ENCODE results near the gene TMUB2. TPM values are rescaled to one million over a fixed set of nuclear protein-coding genes. Genes with fewer than 3 reads are reported as not detected.

The TMUB2 gene
- total and polyA plus RNA-seq, 2 experiments from 2014 or later = 41.6 to 45.0 TPM

- peaks cover 4% of the 10 kb centered on the region; the same call in 1 of the 2 replicates for H3K36me3 ChIP-seq (ENCODE audit: low read depth)
- H3K79me2 ChIP-seq (ENCODE audit: insufficient read depth) = no peaks in the 10 kb centered on the region
- in situ Hi-C loops (cut with MboI) = no loop called here
- H3K9me3 ChIP-seq (ENCODE audit: low read depth) = no peaks in the 10 kb centered on the region
- no peaks in the 10 kb centered on the region for H3K4me1 ChIP-seq (ENCODE audit: insufficient read depth)
- H3K9me2 ChIP-seq (ENCODE audit: insufficient read depth) = no peaks in the 10 kb centered on the region
- WGBS, 2 experiments (ENCODE audit: low coverage in 1 of 2, low lambda C conversion rate in 2 of 2, missing lambda C conversion rate in 2 of 2) = 100% methylated on average over 2 of the region's 2 CpGs
- no peaks in the 10 kb centered on the region for H3F3A ChIP-seq (ENCODE audit: insufficient read depth)
- no peak overlapping the region for H3K9ac ChIP-seq
- H3K4me3 ChIP-seq = no peak overlapping the region
- H3K27ac ChIP-seq = no peak overlapping the region
- DNase-seq = no peak
- H2AFZ ChIP-seq = no peak overlapping the region
- TF ChIP-seq EZH2 (IDR thresholded peaks at IDR 0.05; ENCODE audit: insufficient read depth, poor library complexity, severe bottlenecking) (no peak), EZH2phosphoT487 (IDR thresholded peaks at IDR 0.05; ENCODE audit: insufficient read depth, low read depth) (no peak)
- H4K20me1 ChIP-seq (ENCODE audit: insufficient read depth) = no peaks in the 10 kb centered on the region
- no peak overlapping the region for H3K4me2 ChIP-seq (ENCODE audit: unreplicated experiment)
- no peaks in the 10 kb centered on the region for H3K27me3 ChIP-seq (replicated peaks; ENCODE audit: insufficient read depth)
Observed at GRCh38 chr17:44174427-44174826, 12.3 kb upstream of the TMUB2 start.

GRCh38 chr17:44176257-44176656 lies 10.5 kb upstream of the TMUB2 start:
- no peak for DNase-seq
- no peak for TF ChIP-seq EZH2 (IDR thresholded peaks at IDR 0.05; ENCODE audit: insufficient read depth, poor library complexity, severe bottlenecking)
- TF ChIP-seq EZH2phosphoT487 (IDR thresholded peaks at IDR 0.05; ENCODE audit: insufficient read depth, low read depth) = no peak
- no peaks in the 10 kb centered on the region for H3K4me1 ChIP-seq (ENCODE audit: insufficient read depth)

DNA sequence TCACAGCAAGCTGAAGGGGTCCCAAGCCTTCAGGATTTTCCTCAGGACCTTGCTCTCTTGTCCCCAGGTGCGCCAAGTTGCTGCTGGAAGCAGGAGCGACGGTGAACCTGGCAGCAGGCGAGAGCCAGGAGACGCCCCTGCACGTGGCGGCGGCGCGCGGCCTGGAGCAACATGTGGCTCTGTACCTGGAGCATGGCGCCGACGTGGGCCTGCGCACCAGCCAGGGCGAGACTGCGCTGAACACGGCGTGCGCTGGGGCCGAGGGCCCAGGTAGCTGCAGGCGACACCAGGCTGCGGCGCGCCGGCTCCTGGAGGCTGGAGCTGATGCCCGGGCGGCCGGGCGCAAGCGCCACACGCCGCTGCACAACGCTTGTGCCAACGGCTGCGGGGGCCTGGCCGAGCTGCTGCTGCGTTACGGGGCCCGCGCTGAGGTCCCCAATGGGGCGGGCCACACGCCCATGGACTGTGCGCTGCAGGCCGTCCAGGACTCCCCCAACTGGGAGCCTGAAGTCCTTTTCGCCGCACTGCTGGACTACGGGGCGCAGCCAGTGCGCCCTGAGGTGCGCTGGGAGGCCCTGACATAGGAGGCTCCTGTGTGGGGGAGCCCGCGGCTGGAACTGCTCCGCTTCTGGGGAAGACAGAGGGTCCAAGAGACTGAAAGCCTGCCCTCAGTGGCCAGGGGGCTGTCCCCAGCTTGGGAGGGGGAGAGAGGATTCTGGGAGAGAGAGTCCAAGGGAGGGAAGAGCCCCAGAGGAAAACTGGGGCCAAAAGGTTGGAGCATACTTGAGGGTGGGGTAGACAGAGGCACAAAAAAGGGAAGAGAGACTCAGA lies 9.9 kb upstream of the TMUB2 start:
- H3K9me3 ChIP-seq (ENCODE audit: low read depth) = no peaks in the 10 kb centered on the region
- no peak overlapping the region for H3K4me3 ChIP-seq
- TF ChIP-seq EZH2 (IDR thresholded peaks at IDR 0.05; ENCODE audit: insufficient read depth, poor library complexity, severe bottlenecking) = no peak
- no peak for TF ChIP-seq EZH2phosphoT487 (IDR thresholded peaks at IDR 0.05; ENCODE audit: insufficient read depth, low read depth)
- no peaks in the 10 kb centered on the region for H3K27me3 ChIP-seq (replicated peaks; ENCODE audit: insufficient read depth)
- no peaks in the 10 kb centered on the region for H3F3A ChIP-seq (ENCODE audit: insufficient read depth)
- no peaks in the 10 kb centered on the region for H3K4me1 ChIP-seq (ENCODE audit: insufficient read depth)
- H3K9ac ChIP-seq = no peak overlapping the region
- in situ Hi-C loops (cut with MboI) = no loop called here
- H3K4me2 ChIP-seq (ENCODE audit: unreplicated experiment) = no peak overlapping the region
- H3K27ac ChIP-seq = no peak overlapping the region
- peaks cover 4% of the 10 kb centered on the region; the same call in 1 of the 2 replicates for H3K36me3 ChIP-seq (ENCODE audit: low read depth)
- H2AFZ ChIP-seq = no peak overlapping the region
- H3K79me2 ChIP-seq (ENCODE audit: insufficient read depth) = peaks cover 4% of the 10 kb centered on the region; the same call in 1 of the 2 replicates
- H4K20me1 ChIP-seq (ENCODE audit: insufficient read depth) = no peaks in the 10 kb centered on the region
- no peak for DNase-seq
- no peaks in the 10 kb centered on the region for H3K9me2 ChIP-seq (ENCODE audit: insufficient read depth)
- 96 to 97% methylated on average over 39 to 54 of the region's 54 CpGs for WGBS, 2 experiments (ENCODE audit: low coverage in 1 of 2, low lambda C conversion rate in 2 of 2, missing lambda C conversion rate in 2 of 2)

More at GRCh38 chr17:44176257-44176656, 10.5 kb upstream of the TMUB2 start:
- H3K4me2 ChIP-seq (ENCODE audit: unreplicated experiment) = no peak overlapping the region
- H3K9me2 ChIP-seq (ENCODE audit: insufficient read depth) = no peaks in the 10 kb centered on the region
- H3K4me3 ChIP-seq = no peak overlapping the region
- H3K27me3 ChIP-seq (replicated peaks; ENCODE audit: insufficient read depth) = no peaks in the 10 kb centered on the region
- H3K27ac ChIP-seq = no peak overlapping the region
- H3K36me3 ChIP-seq (ENCODE audit: low read depth) = peaks cover 4% of the 10 kb centered on the region; the same call in 1 of the 2 replicates
- WGBS, 2 experiments (ENCODE audit: low coverage in 1 of 2, low lambda C conversion rate in 2 of 2, missing lambda C conversion rate in 2 of 2) = 100% methylated on average over 1 of the region's 1 CpG
- no peak overlapping the region for H3K9ac ChIP-seq
- no peaks in the 10 kb centered on the region for H3K79me2 ChIP-seq (ENCODE audit: insufficient read depth)
- no peaks in the 10 kb centered on the region for H4K20me1 ChIP-seq (ENCODE audit: insufficient read depth)
- H2AFZ ChIP-seq = no peak overlapping the region
- H3F3A ChIP-seq (ENCODE audit: insufficient read depth) = no peaks in the 10 kb centered on the region
- H3K9me3 ChIP-seq (ENCODE audit: low read depth) = no peaks in the 10 kb centered on the region
- in situ Hi-C loops (cut with MboI) = no loop called here

GRCh38 chr17:44177640-44178039 lies 9.1 kb upstream of the TMUB2 start:
- no peak overlapping the region for H2AFZ ChIP-seq
- H3K4me3 ChIP-seq = no peak overlapping the region
- no peak overlapping the region for H3K27ac ChIP-seq
- no peak for DNase-seq
- no peaks in the 10 kb centered on the region for H3K9me3 ChIP-seq (ENCODE audit: low read depth)
- in situ Hi-C loops (cut with MboI) = no loop called here
- H3K79me2 ChIP-seq (ENCODE audit: insufficient read depth) = peaks cover 10% of the 10 kb centered on the region; the same call in 1 of the 2 replicates
- H3K4me2 ChIP-seq (ENCODE audit: unreplicated experiment) = no peak overlapping the region
- H3K9me2 ChIP-seq (ENCODE audit: insufficient read depth) = no peaks in the 10 kb centered on the region
- H3K27me3 ChIP-seq (replicated peaks; ENCODE audit: insufficient read depth) = no peaks in the 10 kb centered on the region
- TF ChIP-seq EZH2 (IDR thresholded peaks at IDR 0.05; ENCODE audit: insufficient read depth, poor library complexity, severe bottlenecking) = no peak
- no peak for TF ChIP-seq EZH2phosphoT487 (IDR thresholded peaks at IDR 0.05; ENCODE audit: insufficient read depth, low read depth)
- H3K4me1 ChIP-seq (ENCODE audit: insufficient read depth) = no peaks in the 10 kb centered on the region
- H3K9ac ChIP-seq = no peak overlapping the region
- WGBS, 2 experiments (ENCODE audit: low coverage in 1 of 2, low lambda C conversion rate in 2 of 2, missing lambda C conversion rate in 2 of 2) = 94 to 95% methylated on average over 4 of the region's 4 CpGs
- H4K20me1 ChIP-seq (ENCODE audit: insufficient read depth) = no peaks in the 10 kb centered on the region
- peaks cover 4% of the 10 kb centered on the region; the same call in 1 of the 2 replicates for H3K36me3 ChIP-seq (ENCODE audit: low read depth)
- no peaks in the 10 kb centered on the region for H3F3A ChIP-seq (ENCODE audit: insufficient read depth)
